Kidney (tissue), 11 donors: Measurements from ENCODE around the gene UPK3BL1. TPM values are rescaled to one million over a fixed set of nuclear protein-coding genes. Genes with fewer than 3 reads are reported as not detected.
"Not testable (repeated sequence)": the region's sequence is repeated elsewhere in the genome, so short reads cannot be mapped to it uniquely, and the experiment has no call there.

Source experiments
- DNase-seq, 5 donors: peaks; one replicate each; pipeline ENCODE4 v3.0.0-alpha.2; 2013 to 2020
- FAIRE-seq: peaks from 2 replicates; lab custom pipeline; 2012; peaks lifted over from hg19 to GRCh38; lab: Jason Lieb, UNC
- H3K27ac ChIP-seq, 2 donors: one replicate each; pipeline ENCODE4 v1.7.0; 2013; ENCODE audit warnings: low read depth in 2 of 2, low read length in 2 of 2, inconsistent platforms in 1 of 2
- H3K27me3 ChIP-seq: one replicate; pipeline ENCODE4 v1.7.1; 2013; ENCODE audit warnings: low read length, inconsistent platforms; ENCODE audit not compliant: control insufficient read depth, insufficient read depth
- H3K36me3 ChIP-seq, 3 donors: one replicate each; pipeline versions ENCODE4 v1.7.0 to v1.7.1; 2013; ENCODE audit warnings: low read length in 3 of 3, control low read depth in 1 of 3, inconsistent platforms in 1 of 3; ENCODE audit not compliant: insufficient read depth in 3 of 3, control insufficient read depth in 2 of 3
- H3K4me1 ChIP-seq, 3 donors: one replicate each; pipeline versions ENCODE4 v1.7.0 to v1.7.1; 2013; ENCODE audit warnings: low read length in 3 of 3, inconsistent platforms in 1 of 3, low read depth in 1 of 3; ENCODE audit not compliant: control insufficient read depth in 2 of 3, insufficient read depth in 2 of 3
- H3K4me3 ChIP-seq, 3 donors: one replicate each; pipeline versions ENCODE4 v1.7.0 to v1.8.1; 2013; ENCODE audit warnings: low read length in 3 of 3, control low read depth in 1 of 3, inconsistent platforms in 1 of 3
- H3K9ac ChIP-seq, 3 donors: one replicate each; pipeline versions ENCODE4 v1.7.0 to v1.7.1; 2013; ENCODE audit warnings: low read length in 3 of 3, control low read depth in 1 of 3, inconsistent platforms in 1 of 3
- H3K9me3 ChIP-seq, 3 donors: one replicate each; pipeline versions ENCODE4 v1.7.0 to v1.7.1; 2013; ENCODE audit warnings: low read length in 3 of 3, control low read depth in 1 of 3, inconsistent platforms in 1 of 3; ENCODE audit not compliant: control insufficient read depth in 2 of 3, insufficient read depth in 1 of 3
- intact Hi-C: fragments of 100-400 bp; cut with DNase I; formaldehyde crosslinking; loops from one replicate; pipeline ENCODE4 v1.11.1; 2022
- polyA plus RNA-seq: library from polyadenylated mRNA; stranded (reverse); fragments of 350-450 nt; fragmentation: Illumina TruSeq; extraction: RNeasy Lipid Tissue Mini Kit (QIAGEN cat#74804); gene quantifications from one replicate; pipeline ENCODE4 v1.2.3, GENCODE V29; 2014; ENCODE audit warnings: low read depth, low replicate concordance; ENCODE audit not compliant: insufficient read depth
- total RNA-seq: library from RNA; stranded (reverse); fragmentation: NEBNext Ultra II Directional; extraction: Animal tissue kit (Norgen Biotek cat#: 25700); gene quantifications from one replicate; pipeline ENCODE4 v1.2.1, GENCODE V29; 2021
- donor health status: control.
- donor health status: control.
- donor health status: DM: yes; HTN: yes; CAD: no.
- donor health status: Normal renal cell carcinoma (clear cell type).

UPK3BL1 gene
- total and polyA plus RNA-seq, 2 donors from 2014 or later, result 23.9 to 44.5 TPM

DNA sequence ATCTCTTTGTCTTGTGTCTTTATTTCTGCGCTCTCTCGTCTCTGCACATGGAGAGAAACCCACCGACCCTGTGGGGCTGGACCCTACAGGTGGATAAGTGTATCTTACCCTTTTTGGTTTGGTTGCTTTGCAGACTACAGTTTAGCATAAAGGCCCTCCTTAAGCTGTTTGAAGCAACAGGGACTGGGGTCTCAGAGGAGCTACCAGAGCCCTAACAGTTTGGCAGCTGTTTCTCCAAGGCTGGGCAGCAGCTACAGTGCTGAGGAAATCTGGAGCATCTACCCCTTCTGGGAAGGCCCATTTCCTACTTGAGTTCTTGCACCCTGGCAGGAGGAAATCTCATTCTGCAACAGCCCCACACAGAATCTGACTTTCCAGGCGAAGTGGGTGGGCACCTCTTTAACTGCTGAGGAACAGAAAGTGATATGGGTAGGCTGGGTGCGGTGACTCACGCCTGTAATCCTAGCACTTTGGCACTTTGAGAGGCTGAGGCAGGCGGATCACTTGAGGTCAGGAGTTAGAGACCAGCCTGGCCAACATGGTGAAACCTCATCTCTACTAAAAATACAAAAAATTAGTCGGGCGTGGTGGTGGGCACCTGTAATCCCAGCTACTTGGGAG, 31.0 kb upstream of the UPK3BL1 start:
- H3K9me3 ChIP-seq, intact Hi-C loops, H3K27me3 ChIP-seq, H3K9ac ChIP-seq, H3K4me1 ChIP-seq, FAIRE-seq, H3K27ac ChIP-seq, H3K4me3 ChIP-seq, H3K36me3 ChIP-seq, DNase-seq: not testable (repeated sequence)

DNA sequence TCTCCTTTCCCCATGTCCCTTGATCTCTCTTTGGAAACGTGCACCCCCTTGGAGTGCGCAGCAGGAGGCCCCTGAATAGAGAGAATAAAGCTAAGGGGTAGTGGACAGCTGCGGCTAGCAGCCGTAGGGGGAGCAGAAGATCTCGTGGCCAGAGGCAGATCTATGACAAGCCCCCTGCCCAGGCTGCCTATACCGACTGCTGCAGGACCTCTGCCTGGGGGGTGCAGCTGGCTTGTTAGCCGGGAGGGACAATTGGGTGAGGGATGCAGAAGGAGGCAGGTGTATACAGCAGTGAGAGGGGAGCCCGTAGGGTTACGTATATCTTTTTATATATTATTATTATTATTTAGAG, 29.3 kb upstream of the UPK3BL1 start:
- H3K27me3 ChIP-seq, H3K4me1 ChIP-seq, H3K27ac ChIP-seq, H3K36me3 ChIP-seq, H3K9ac ChIP-seq, H3K9me3 ChIP-seq, FAIRE-seq, H3K4me3 ChIP-seq, DNase-seq, intact Hi-C loops: not testable (repeated sequence)

DNA sequence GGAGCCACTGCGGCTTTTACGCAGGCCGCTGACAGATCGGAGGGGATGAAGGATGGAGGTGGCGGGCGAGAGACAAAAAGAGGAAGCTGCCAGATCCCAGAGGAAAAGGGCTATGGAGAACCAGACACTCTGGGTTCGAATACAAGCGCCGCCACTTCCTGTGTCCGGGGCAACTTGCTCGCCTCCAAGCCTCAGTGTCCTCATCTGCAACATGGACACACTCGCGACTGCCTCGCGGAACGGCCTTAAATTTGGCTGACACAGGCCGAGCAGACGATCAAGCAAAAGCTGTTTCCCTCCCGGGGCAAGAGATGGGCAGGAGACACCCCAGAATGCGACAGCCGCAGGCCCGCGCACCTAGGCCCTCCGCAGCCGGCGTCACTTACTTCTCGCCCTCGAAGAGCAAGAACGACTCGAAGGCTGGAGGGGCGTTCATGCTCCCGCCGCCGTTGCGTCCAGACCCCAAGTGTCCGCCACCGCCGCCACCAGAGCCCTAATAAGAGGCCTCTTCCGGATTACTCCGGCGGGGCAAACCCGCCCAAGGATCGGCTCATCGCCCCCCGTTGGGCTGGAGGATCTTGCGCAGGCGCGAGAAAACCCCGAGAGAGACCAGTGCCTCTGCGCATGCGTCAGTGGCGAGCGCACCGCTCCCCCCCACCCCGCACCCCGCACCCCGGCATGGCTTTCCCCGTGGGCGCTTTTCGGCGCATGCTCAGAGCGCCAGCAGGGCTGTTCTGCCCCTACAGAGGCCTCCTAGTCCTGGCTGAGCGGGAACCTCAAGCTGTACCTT, 28.8 kb upstream of the UPK3BL1 start, which contains the start of gene POLR2J2:
Gene POLR2J2 (minus strand): TSS at position 498 of the 790 bp plus-strand sequence. CDS start 62 bp downstream, at position 436.
- H3K27me3 ChIP-seq, H3K9me3 ChIP-seq, H3K36me3 ChIP-seq, FAIRE-seq, intact Hi-C loops, H3K9ac ChIP-seq, H3K4me1 ChIP-seq, H3K27ac ChIP-seq, H3K4me3 ChIP-seq: not testable (repeated sequence)
- DNase-seq, result peak in 2 of 5 donors; percentile 85 to 92

DNA sequence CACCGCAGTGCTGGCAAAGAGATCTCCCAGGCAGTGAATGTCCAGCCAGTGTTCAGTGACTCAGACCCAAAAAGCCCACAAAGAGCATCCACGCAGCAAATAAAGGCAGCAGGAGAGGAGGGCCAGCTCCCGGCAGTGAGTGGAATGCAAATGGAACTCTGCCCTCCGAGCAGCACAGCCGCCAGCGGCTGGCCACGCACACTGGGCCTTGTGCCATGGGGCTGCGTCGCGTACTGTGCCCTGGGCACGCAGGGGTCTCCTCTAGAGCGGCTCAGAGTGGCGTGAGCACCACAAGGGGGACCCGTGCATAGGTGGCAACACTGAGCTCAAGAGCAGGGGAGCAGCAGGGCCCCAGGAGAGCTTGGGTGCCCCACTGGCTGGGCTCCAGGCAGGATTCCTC, 24.9 kb upstream of the UPK3BL1 start:
- H3K9ac ChIP-seq, H3K27ac ChIP-seq, H3K27me3 ChIP-seq, H3K4me3 ChIP-seq, FAIRE-seq, H3K9me3 ChIP-seq, H3K4me1 ChIP-seq, intact Hi-C loops, H3K36me3 ChIP-seq, DNase-seq: not testable (repeated sequence)

DNA sequence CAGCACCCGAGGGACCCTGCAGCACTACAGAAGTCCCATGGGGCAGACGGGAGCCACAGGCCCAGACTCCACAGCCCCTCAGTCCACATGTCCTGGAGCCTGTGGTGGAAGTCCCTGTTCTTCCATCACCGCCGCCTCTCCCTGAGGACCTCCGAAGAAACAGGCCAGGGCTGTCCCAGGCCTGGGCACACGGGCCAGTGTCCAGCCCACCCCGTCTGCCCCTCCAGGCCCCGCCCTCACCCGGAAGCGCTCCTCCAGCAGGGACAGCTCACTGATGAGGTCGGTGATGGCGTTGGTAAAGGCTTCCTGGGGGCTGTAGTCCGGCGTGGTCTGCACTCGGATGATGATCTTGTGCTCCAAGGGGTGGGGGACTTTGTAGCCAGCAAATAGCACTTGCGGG, 24.3 kb upstream of the UPK3BL1 start:
- H3K4me1 ChIP-seq, DNase-seq, H3K9ac ChIP-seq, FAIRE-seq, H3K9me3 ChIP-seq, intact Hi-C loops, H3K27me3 ChIP-seq, H3K36me3 ChIP-seq, H3K27ac ChIP-seq, H3K4me3 ChIP-seq: not testable (repeated sequence)

DNA sequence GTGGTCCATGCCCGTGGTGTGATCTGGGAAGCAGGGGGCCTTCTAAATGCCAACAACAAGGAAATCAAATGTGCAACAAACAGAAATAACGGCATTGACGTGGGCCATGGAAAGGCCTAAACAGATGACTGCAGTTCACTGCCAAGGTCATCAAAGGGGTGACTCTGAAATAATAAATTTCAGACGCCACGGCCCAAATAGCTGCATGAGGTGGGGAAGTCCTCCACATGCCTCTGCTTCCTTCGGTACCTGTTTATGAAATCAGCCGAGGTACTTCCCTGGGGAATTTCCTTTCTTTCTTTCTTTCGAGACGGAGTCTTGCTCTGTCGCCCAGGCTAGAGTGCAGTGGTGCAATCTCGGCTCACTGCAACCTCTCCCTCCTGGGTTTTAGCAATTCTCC, 22.2 kb upstream of the UPK3BL1 start:
- H3K27ac ChIP-seq, H3K4me3 ChIP-seq, DNase-seq, H3K9ac ChIP-seq, H3K9me3 ChIP-seq, H3K4me1 ChIP-seq, intact Hi-C loops, FAIRE-seq, H3K27me3 ChIP-seq, H3K36me3 ChIP-seq: not testable (repeated sequence)

DNA sequence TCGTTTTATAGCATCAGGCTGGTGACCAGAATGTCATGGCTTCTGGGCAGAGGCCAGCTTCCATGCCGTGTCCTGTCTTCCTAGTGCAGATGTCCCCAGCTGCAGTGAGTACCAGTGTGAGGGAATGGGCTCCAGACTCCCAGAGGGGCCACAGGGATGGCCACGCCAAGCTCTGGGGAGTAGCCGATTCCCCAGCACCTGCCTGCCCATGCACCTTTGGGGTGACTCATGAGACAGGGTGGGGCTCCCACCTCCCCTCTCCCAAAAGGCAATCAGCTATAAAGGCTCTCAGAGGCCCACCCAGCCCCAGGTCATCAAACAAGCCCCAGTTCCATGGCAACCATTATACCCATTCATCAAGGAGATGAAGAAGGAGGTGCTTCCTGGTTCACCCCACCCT, 7.3 kb upstream of the UPK3BL1 start, which contains the start of gene SPDYE2B:
Gene SPDYE2B (plus strand): TSS at position 396 of the 400 bp plus-strand sequence. CDS start 2,030 bp downstream, outside the sequence.
- H3K9me3 ChIP-seq, H3K27ac ChIP-seq, intact Hi-C loops, H3K4me1 ChIP-seq, H3K27me3 ChIP-seq, H3K9ac ChIP-seq, H3K4me3 ChIP-seq, H3K36me3 ChIP-seq, DNase-seq, FAIRE-seq: not testable (repeated sequence)

DNA sequence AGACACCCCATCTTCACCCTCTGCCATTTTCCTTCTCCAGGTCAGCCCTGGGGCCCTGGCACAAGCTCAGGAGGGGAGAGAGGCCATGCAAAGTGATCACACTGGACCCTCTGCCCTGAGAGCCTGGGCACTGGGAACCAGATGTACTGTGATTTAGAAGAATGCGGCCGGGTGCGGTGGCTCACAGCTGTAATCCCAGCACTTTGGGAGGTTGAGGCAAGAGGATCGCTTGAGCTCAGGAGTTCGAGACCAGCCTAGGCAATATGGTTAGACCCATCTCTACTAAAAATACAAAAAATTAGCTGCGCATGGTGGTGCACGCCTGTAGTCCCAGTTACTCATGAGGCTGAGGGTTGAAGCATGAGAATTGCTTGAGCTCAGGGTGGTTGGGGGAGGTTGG, 5.2 kb upstream of the UPK3BL1 start:
- H3K36me3 ChIP-seq, intact Hi-C loops, DNase-seq, H3K9me3 ChIP-seq, H3K4me1 ChIP-seq, H3K4me3 ChIP-seq, H3K27me3 ChIP-seq, H3K27ac ChIP-seq, H3K9ac ChIP-seq, FAIRE-seq: not testable (repeated sequence)
